ENCODE data around the gene TMSB4X.

GRCh38 chrX:12956704-12957534 is 18.0 kb upstream of the TMSB4X start:
- TF ChIP-seq, protein P1, sequence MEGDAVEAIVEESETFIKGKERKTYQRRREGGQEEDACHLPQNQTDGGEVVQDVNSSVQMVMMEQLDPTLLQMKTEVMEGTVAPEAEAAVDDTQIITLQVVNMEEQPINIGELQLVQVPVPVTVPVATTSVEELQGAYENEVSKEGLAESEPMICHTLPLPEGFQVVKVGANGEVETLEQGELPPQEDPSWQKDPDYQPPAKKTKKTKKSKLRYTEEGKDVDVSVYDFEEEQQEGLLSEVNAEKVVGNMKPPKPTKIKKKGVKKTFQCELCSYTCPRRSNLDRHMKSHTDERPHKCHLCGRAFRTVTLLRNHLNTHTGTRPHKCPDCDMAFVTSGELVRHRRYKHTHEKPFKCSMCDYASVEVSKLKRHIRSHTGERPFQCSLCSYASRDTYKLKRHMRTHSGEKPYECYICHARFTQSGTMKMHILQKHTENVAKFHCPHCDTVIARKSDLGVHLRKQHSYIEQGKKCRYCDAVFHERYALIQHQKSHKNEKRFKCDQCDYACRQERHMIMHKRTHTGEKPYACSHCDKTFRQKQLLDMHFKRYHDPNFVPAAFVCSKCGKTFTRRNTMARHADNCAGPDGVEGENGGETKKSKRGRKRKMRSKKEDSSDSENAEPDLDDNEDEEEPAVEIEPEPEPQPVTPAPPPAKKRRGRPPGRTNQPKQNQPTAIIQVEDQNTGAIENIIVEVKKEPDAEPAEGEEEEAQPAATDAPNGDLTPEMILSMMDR (IDR thresholded peaks at IDR 0.05): no peak
- no peak for TF ChIP-seq POLR2A (IDR thresholded peaks at IDR 0.05)
